GM12892 (cell line): ENCODE results near the gene GALNT14.

Experiments
- POLR2A ChIP-seq: IDR thresholded peaks from 2 replicates; pipeline ENCODE4 v1.6.1; 2011; ENCODE audit warnings: low read depth, low read length, control low read depth
- POLR2AphosphoS5 ChIP-seq: IDR thresholded peaks from 2 replicates; pipeline ENCODE4 v1.6.1; 2011; ENCODE audit warnings: low read depth, low read length, control low read depth
- TAF1 ChIP-seq: IDR thresholded peaks from 2 replicates; pipeline ENCODE4 v1.6.1; 2011; ENCODE audit warnings: low read depth, mild to moderate bottlenecking, control low read depth, low read length, borderline replicate concordance

DNA sequence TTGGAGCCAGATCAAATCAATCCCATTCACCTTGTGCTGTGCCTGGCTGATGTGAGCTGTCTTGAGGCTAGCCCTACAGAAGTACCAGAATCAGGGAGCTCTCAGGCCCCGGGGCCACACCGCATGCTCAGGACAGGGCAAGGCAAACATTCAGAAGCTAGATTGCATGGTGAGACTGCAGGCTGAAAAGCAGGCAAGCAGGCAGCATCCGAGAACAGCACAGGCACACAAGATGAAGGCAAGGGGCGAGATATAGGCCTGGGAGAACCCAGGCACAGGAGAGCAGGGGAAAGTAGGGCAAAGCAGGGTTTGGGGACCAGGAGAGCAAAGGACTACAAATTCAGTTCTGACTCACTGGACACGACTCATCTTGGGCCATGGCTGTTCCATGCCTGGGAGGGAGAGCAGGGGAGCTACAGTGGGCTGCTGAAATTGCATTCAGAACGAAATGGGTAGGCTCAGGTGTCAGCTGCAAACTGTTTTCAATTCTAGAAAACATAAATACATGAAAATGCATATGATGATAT is 59.6 kb downstream of the GALNT14 start:
- TF ChIP-seq POLR2AphosphoS5 = no peak
- no peak for TF ChIP-seq POLR2A
- TF ChIP-seq TAF1 = no peak
